GM12874 (cell line): ENCODE measurements around the gene METTL14.

ENCODE experiments used
- CTCF ChIP-seq: IDR thresholded peaks from 2 replicates; pipeline ENCODE4 v1.5.1; 2011; ENCODE audit warnings: low read depth, mild to moderate bottlenecking, control low read depth, low read length, moderate library complexity; ENCODE audit not compliant: insufficient read depth

Gene METTL14

DNA sequence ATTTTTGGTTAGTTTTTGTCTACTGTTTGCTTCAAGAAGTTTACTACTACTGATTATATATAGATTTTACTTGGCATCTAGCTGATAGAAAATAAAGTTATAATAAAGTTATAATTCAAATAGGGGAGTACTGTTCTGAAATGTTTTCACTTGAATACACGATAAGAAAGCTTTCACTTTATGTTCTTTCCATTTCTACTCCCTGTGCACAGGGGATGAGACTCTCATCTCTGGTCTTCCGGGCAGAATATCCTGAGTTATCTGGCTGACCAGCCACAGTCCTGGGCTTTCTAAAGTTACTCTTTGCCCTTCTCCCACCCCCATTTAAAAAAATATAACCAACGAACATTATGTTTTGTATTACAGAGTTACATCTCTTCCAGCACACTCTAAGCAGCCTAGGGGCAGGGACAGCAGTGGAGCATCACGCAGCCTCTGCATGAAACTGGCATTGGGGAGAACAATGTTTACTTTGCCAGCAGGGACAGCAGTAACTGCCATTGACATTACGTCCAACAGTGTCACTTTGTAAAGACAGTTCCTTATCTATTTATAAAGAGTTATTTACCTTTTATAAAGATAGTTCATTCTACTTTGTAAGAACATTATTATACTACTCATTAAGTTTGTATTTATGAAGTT is 64.3 kb downstream of the METTL14 start:
- no peak for TF ChIP-seq CTCF

DNA sequence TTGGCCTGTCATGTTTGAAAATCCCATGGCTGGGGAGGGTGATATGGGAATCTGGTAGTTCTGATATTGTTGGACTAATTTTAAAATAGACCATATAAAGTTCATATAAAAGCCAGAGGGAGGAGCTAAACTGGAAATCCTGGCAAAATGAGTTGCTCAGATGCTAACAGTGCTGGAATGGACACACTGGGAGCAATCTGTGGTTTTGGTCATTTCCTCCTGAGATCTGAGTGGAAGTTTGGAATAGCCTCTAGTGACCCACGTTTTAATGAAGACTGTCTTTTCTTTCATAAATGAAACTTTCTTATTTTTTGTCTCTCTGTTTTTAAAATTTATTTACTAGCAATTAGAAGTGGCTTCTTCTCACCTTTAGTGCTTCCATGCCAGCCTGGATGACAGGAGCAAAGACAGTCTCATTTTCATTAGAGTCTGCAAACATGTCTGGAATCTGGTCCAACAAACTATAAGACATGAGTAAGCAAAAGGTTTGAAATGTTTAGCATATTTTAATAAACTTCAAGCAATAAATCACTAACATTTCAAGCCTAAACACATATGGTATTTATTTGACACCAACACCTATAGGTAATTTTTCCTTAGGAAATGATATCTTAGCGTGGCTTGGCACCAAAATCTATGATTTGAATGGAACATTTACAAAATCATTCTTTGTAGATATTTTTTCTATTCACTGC is 66.6 kb downstream of the METTL14 start:
- TF ChIP-seq CTCF = no peak

DNA sequence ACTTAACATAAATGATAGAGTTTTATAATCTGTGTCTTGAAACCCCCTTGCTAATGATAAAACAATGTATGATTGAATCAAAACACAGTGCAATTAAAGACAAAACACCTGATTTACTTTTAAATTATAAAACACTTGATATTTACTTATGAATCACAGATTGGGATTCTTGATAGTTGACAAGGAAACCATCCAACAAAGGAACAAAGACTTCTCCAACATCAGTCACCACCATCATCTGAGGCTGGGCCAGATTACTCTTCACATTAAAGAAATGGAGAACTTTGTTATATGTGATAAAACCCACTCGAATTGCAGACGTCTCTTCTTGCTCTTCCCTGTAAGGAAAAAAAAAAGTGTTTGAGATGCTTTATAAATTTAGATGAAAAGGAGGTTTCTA is 67.4 kb downstream of the METTL14 start:
- no peak for TF ChIP-seq CTCF

- no peak for TF ChIP-seq CTCF
Observed at GRCh38 chr4:118753096-118753495, 67.9 kb downstream of the METTL14 start.

- TF ChIP-seq CTCF = no peak
Observed at GRCh38 chr4:118753685-118754084, 68.5 kb downstream of the METTL14 start.

- TF ChIP-seq CTCF = no peak
Observed at GRCh38 chr4:118754890-118755289, 69.7 kb downstream of the METTL14 start.

DNA sequence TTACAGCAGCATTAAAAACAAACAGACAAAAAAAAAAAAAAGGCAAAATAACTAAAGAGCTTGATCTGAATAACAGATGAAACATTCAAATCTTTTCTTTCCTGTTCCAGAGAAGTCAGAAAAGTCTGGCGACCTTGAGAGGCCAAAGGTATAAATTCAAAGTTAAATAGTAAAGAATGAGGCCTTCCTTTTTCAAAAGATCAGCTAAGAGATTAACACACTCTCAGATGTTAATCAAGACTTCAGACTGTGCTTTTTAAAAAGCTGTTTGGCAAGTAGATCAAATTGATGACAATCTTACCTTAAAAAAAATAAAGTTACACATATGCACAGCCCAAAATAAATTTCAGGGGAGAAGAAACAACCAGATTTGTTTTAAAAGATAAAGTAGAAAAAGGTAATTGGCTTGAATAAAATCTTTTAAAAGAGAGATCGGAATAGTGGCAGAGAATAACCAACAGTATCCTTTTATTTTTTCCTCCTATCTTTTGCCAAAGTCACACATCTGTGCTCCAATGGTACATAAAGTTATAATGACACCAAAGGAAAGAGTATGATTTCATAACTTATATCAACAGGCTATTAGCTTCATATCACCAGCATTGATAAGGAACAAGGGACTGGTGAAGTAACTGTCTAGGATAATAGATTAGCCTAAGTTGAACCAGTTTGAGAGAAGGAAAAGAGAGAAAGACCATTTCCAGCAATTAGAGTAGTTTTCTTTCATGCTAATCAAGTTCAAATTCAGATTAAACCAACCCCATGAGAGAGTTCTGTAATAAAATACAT is 70.4 kb downstream of the METTL14 start:
- TF ChIP-seq CTCF = no peak
